Measurements from ENCODE around the gene EFCAB6. TPM values are rescaled to one million over a fixed set of nuclear protein-coding genes. Genes with fewer than 3 reads are reported as not detected.

The EFCAB6 gene
- total and polyA plus RNA-seq, 4 donors = 0.14 to 2.1 (median 0.53) TPM

- H3K27ac ChIP-seq (ENCODE audit: low read depth in 1 of 2, low read length in 2 of 2) = no peak overlapping the region
- no peak overlapping the region for H3K4me3 ChIP-seq (ENCODE audit: low read depth in 1 of 3, low read length in 3 of 3)
- no peaks in the 10 kb centered on the region for H3K27me3 ChIP-seq (ENCODE audit: control insufficient read depth in 4 of 4, insufficient read depth in 4 of 4, low read length in 3 of 4)
- no peak for TF ChIP-seq NR2F2 (IDR thresholded peaks at IDR 0.05)
- TF ChIP-seq FOXA2 (IDR thresholded peaks at IDR 0.05) = no peak
- TF ChIP-seq GABPA (IDR thresholded peaks at IDR 0.05 in 1 of 2, conservative IDR thresholded peaks at IDR 0.05 in 1 of 2) = no peak
- no peak for TF ChIP-seq RAD21 (IDR thresholded peaks at IDR 0.05)
- TF ChIP-seq ATF3 (IDR thresholded peaks at IDR 0.05) = no peak
- no peak for TF ChIP-seq YY1 (IDR thresholded peaks at IDR 0.05)
- no peak for TF ChIP-seq ZBTB33 (IDR thresholded peaks at IDR 0.05)
- no peak for TF ChIP-seq HNF4G (IDR thresholded peaks at IDR 0.05)
- TF ChIP-seq TAF1 (conservative IDR thresholded peaks at IDR 0.05) = no peak
- no peak for TF ChIP-seq MAX (IDR thresholded peaks at IDR 0.05)
- no peak for TF ChIP-seq RXRA (IDR thresholded peaks at IDR 0.05)
- TF ChIP-seq SP1 (IDR thresholded peaks at IDR 0.05) = no peak
- TF ChIP-seq CTCF (IDR thresholded peaks at IDR 0.05; ENCODE audit: low read depth, low read length, missing input control) = no peak
- TF ChIP-seq EGR1 (IDR thresholded peaks at IDR 0.05; ENCODE audit: low read depth in 2 of 2) = no peak
- TF ChIP-seq REST (IDR thresholded peaks at IDR 0.05) = no peak
- TF ChIP-seq JUND (IDR thresholded peaks at IDR 0.05) = no peak
- no peak for TF ChIP-seq FOXA1 (IDR thresholded peaks at IDR 0.05)
- no peak for TF ChIP-seq HNF4A (conservative IDR thresholded peaks at IDR 0.05)
- H3K36me3 ChIP-seq (ENCODE audit: control insufficient read depth in 4 of 4, insufficient read depth in 3 of 4, low read depth in 1 of 4, low read length in 3 of 4) = no peaks in the 10 kb centered on the region
- 90% methylated on average over 13 of the region's 13 CpGs for WGBS
- no peaks in the 10 kb centered on the region for H3K9me3 ChIP-seq (ENCODE audit: control insufficient read depth in 4 of 4, low read length in 3 of 4)
- H3K9ac ChIP-seq (ENCODE audit: low read depth in 1 of 2, low read length in 2 of 2) = no peak overlapping the region
- DNase-seq (ENCODE audit: low spot score) = no peak
- no peaks in the 10 kb centered on the region for H3K4me1 ChIP-seq (ENCODE audit: control insufficient read depth in 4 of 4, insufficient read depth in 4 of 4, low read length in 3 of 4)
These were observed 184.5 kb downstream of the EFCAB6 start for GRCh38 chr22:43627485-43628213.
